ENCODE measurements around the gene FDXR.

Gene FDXR, protein sequence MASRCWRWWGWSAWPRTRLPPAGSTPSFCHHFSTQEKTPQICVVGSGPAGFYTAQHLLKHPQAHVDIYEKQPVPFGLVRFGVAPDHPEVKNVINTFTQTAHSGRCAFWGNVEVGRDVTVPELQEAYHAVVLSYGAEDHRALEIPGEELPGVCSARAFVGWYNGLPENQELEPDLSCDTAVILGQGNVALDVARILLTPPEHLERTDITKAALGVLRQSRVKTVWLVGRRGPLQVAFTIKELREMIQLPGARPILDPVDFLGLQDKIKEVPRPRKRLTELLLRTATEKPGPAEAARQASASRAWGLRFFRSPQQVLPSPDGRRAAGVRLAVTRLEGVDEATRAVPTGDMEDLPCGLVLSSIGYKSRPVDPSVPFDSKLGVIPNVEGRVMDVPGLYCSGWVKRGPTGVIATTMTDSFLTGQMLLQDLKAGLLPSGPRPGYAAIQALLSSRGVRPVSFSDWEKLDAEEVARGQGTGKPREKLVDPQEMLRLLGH

DNA sequence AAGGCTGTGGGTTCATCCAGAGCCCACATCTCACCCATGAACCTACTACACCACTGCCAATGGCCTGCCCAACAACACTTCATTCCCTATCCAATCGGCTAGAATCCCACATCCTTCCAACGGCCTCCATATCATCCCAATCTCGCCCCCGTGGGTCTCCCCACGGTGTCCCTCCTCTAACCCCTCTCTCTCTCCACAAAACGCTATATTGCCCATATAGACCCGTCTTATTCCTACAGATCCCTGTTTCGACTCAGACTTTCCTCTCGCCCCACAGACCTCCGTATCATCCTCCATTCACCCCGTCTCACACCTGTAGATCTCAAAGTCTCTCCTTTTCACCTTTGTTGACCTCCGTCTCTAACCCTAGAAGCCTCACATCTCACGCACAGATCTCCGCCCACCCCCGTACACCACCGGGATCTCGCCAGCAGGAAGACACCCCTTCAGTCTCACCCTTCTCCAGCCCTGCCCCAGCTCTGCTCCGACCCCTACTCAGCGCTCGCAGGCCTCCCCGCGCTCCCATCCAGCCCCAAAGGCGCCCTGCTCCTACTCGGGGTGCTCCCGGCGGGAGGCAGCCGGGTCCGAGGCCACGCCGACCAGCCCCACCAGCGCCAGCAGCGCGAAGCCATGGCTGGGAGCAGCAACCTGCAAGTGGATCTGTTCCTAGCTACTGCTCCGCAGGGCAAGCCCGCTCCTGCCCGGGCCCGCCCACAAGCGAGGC, at the start of gene FDXR:
TSS of gene FDXR (minus strand) at position 682 of the 724 bp plus-strand sequence. CDS start at position 632, 50 bp downstream.
- no peak for DNase-seq
- peaks cover 4% of the 10 kb centered on the region for H3K27me3 Mint-ChIP-seq (ENCODE audit: low read depth, poor library complexity)
- peak within 1 kb of the TSS; percentile 93 for H3K4me3 Mint-ChIP-seq
- H3K27ac Mint-ChIP-seq, result peak within 1 kb of the TSS; percentile 87
- H3K9me3 Mint-ChIP-seq, result no peaks in the 10 kb centered on the region
- TF ChIP-seq, protein P1, sequence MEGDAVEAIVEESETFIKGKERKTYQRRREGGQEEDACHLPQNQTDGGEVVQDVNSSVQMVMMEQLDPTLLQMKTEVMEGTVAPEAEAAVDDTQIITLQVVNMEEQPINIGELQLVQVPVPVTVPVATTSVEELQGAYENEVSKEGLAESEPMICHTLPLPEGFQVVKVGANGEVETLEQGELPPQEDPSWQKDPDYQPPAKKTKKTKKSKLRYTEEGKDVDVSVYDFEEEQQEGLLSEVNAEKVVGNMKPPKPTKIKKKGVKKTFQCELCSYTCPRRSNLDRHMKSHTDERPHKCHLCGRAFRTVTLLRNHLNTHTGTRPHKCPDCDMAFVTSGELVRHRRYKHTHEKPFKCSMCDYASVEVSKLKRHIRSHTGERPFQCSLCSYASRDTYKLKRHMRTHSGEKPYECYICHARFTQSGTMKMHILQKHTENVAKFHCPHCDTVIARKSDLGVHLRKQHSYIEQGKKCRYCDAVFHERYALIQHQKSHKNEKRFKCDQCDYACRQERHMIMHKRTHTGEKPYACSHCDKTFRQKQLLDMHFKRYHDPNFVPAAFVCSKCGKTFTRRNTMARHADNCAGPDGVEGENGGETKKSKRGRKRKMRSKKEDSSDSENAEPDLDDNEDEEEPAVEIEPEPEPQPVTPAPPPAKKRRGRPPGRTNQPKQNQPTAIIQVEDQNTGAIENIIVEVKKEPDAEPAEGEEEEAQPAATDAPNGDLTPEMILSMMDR (IDR thresholded peaks at IDR 0.05), result no peak
- peaks cover 74% of the 10 kb centered on the region for H3K4me1 Mint-ChIP-seq
- no peaks in the 10 kb centered on the region for H3K36me3 Mint-ChIP-seq (ENCODE audit: low read depth)

DNA sequence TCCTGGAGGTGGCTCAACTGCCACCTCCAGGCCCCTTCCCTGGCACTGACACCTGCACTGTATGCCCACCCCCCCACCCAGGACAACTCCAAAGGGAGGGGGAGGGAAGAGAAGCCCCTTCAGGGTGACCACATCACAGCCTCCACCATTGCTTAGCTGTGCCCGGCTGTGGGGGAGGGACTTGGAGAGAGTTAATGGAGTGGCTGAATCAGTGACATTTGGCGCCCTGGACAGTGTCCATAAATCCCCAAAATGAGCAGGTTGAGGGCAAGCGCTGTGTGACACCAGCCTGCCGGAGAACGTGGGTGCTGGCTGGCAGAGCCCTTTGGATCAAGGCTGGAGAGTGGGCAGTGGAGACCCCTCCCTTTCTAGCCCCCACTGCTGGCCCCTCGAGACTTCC, 49.4 kb upstream of the FDXR start:
- Mint-ChIP-seq H3K36me3 (ENCODE audit: low read depth) (no peaks in the 10 kb centered on the region), H3K9me3 (no peaks in the 10 kb centered on the region), H3K4me1 (peaks cover 31% of the 10 kb centered on the region), H3K27ac (no peak overlapping the region), H3K27me3 (ENCODE audit: low read depth, poor library complexity) (peaks cover 68% of the 10 kb centered on the region), H3K4me3 (peak overlapping the region; percentile 72)
- peak; percentile 39 for DNase-seq
- TF ChIP-seq, protein P1 (IDR thresholded peaks at IDR 0.05), result no peak

DNA sequence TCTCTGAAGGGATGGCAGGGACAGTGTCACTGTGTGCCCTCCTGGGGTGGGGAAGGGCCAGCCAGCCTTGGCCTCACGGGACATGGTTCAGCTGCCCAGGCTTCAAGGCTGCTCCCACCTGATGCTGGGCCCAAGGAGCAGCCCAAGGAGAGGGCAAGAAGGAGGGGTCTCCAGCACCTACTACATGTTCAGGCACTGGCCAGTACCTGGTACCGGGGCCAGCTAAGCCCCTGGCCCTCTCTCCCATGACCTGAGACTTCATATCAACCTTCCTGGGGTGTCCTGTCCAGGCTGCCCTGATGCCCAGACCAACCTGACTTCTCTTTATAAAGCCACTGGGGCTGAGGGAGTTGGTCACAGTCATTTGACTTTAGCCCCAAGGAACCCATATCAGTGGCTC, 49.0 kb upstream of the FDXR start:
- TF ChIP-seq, protein P1 (IDR thresholded peaks at IDR 0.05), result no peak
- DNase-seq, result no peak
- peaks cover 67% of the 10 kb centered on the region for H3K27me3 Mint-ChIP-seq (ENCODE audit: low read depth, poor library complexity)
- H3K4me3 Mint-ChIP-seq, result peak overlapping the region; percentile 44
- no peaks in the 10 kb centered on the region for H3K36me3 Mint-ChIP-seq (ENCODE audit: low read depth)
- H3K9me3 Mint-ChIP-seq, result no peaks in the 10 kb centered on the region
- H3K27ac Mint-ChIP-seq, result no peak overlapping the region
- peaks cover 31% of the 10 kb centered on the region for H3K4me1 Mint-ChIP-seq

DNA sequence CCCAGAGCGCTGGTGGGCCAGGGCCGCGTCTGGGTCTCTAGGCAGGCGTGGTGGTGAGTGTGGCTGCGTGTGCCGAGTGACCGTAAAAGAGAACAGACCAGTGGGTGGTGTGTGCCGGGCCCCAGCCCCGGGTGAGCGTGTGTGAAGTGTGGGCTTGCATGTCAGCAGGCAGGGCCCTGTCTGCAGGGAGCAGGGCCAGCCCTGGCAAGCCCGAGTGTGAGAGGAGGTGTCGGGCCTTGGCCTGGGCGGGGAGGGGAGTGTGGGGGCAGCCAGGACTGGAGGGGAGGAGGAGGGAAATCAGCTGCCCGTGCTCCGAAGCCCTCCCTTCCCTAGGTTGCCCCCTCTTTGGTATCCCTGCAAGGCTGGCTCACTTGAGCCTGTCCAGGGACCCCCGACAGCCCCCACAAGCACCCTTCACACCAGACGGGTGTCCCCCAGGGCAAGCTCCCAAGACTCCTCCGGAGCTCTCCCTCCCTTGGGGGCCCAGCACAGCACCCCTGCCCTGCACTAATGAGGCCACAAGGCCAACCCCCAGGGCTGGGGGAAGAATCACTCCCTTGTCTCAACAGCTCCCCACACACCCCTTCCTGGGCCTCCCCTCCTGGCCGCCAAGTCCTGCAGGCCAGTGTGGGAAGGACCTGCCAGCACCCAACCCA, 48.4 kb upstream of the FDXR start:
- Mint-ChIP-seq H3K9me3 (no peaks in the 10 kb centered on the region), H3K4me1 (peaks cover 31% of the 10 kb centered on the region), H3K27me3 (ENCODE audit: low read depth, poor library complexity) (peaks cover 65% of the 10 kb centered on the region), H3K36me3 (ENCODE audit: low read depth) (no peaks in the 10 kb centered on the region), H3K27ac (no peak overlapping the region), H3K4me3 (peak overlapping the region; percentile 59)
- DNase-seq, result peak; percentile 30
- TF ChIP-seq, protein P1 (IDR thresholded peaks at IDR 0.05), result no peak

DNA sequence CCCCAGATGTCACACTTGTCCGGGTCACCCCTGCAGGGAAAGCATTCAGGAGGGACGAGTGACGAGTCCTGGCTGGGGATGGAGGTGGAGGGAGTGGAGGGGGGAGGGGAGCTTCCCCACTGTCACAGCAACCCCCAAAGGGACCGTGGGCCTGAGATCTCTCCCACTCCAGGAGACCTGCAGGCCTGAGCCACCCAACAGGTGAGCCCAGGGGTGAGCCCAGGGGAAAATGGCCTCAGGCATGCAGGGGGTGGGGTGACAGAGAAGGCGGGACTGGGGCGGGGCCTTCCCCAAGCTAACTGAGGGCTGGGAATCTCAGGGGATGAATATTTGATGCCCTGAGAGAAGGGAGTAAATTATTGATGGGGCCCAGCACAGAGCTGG, 47.8 kb upstream of the FDXR start:
- peaks cover 64% of the 10 kb centered on the region for H3K27me3 Mint-ChIP-seq (ENCODE audit: low read depth, poor library complexity)
- H3K4me1 Mint-ChIP-seq, result peaks cover 31% of the 10 kb centered on the region
- no peaks in the 10 kb centered on the region for H3K9me3 Mint-ChIP-seq
- no peak overlapping the region for H3K27ac Mint-ChIP-seq
- TF ChIP-seq, protein P1 (IDR thresholded peaks at IDR 0.05), result no peak
- H3K36me3 Mint-ChIP-seq (ENCODE audit: low read depth), result no peaks in the 10 kb centered on the region
- no peak for DNase-seq
- peak overlapping the region; percentile 59 for H3K4me3 Mint-ChIP-seq
